NCI-H2196 (cell line): Measurements from ENCODE around the gene GPAM.
"Not testable (repeated sequence)": the region's sequence is repeated elsewhere in the genome, so short reads cannot be mapped to it uniquely, and the experiment has no call there.

Source experiments
- DNase-seq: peaks from one replicate; lab custom pipeline; 2025; ENCODE audit not compliant: unreplicated experiment; lab: John Stamatoyannopoulos, UW

Gene GPAM

DNA sequence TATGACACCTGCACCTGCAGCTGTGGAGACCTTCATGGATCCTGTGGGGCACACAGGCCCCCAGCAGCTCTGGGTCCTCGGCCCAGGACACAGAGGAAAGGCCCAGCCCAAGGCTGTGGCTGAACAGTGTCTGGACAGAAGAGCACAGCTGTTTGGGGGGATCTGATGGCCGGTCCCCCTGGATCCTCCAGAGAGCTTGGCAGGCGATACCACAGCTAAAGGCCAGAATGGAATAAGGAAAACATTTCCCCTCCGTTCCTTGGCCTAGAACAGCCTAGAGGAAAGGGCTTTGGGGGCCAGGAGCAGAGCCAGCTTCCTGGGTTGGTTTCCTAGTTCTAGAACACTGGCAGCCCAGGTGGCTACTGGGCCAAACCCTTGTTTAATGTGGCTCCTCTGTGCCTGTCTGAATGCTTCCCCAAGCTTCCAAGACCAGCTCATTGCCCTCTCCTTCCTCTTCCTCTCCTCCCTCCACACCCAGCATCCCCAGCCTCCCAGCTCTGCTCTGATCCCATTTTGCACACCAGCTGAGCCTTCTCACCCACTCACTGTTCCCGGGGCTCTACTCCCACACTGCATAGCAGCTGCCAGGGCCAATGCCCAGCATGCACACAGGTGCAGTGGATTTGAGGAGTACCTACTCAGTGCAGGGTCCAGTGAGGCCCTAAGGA, 46.9 kb downstream of the GPAM start:
- DNase-seq, result no peak

DNA sequence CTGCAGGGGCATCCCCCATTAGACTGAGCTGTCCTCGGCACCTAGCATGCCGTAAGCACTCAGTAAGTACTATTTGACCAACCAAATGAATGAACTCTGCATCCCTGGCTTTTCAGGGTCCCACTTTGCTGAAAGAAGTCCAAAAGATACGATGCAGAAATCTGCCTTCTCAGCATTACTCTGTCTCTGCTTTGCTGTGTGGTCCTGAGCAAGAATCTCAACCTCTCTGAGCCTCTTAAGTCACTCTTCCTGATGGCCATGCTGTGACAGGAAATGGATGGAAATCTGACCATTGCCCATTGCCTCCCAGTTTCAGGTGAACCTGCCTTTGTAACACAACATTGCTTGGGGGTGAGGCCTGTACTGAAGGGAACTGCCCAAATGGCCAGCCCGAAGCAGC, 48.0 kb downstream of the GPAM start:
- no peak for DNase-seq

DNA sequence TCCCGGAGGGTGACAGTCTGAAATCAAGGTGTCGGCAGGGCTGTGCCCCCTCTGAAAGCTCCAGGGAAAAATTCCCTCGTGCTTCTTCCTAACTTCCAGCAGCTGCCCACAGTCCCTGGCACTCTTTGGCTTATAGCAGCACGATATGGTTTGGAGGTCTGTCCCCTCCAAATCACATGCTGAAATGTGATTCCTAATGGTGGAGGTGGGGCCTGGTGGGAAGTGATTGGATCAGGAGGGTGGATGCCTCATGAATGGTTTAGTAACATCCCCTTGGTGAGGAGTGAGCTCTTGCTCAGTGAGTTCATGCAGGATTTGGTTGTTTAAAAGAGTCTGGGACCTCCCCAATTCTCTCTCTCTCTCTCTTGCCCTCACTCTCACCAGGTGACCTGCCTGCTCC, 51.1 kb downstream of the GPAM start:
- DNase-seq, result no peak

DNA sequence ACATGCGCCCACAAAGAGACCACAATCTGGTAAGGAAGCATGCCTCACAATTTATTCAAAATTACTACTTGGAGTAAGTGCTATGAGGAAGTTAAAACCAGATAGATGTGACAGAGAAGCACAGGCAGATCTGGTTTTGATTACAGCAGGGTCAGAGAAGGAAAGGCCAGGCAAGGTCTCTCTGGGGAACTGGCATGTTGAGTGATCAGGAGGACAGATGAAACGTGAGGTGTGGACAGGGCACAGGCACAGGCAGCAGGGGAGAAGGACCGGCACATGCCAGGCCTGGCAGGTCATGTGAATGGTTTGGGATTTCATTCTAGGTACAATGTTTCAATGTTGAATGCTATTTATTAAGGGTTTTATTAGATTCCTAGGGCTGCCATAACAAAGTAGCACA, 51.6 kb downstream of the GPAM start:
- DNase-seq, result no peak

DNA sequence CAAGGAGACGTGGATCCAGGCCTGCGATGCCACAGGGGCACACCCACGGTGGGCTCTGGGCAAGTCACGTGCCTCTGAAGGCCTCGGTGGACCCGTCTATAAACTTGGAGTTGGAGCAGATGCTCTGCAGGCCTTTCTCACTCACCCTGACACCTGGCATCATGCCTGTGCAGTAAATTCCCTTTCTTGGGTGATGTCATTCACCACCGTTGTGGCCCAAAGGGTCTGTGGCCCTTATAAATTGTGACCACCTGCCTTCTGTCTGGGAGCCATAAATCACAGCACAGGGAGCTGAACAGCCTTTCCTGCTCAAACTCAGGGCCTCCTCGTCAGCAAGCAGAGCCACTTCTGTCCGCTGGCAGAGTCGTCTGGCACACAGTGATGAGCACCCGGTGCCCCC, 52.2 kb downstream of the GPAM start:
- DNase-seq, result no peak

DNA sequence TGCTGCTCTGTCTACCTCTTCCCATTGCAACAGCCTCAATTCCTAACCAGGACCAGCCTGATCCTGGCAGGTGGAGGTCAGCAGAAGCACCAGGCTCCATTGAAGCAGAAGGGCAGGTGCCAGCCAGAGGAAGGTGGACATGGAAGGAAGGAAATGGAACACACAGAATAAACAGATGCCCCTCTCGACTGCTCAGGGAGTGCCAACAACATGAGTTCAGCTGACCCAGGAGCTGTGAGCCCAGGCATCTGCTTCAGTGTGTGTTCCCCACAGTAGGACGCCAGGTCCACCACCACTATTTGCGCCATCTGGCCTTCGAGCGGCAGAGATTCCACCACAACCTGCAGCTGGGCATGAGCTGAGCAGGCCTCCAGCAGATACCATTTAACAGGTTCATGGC, 56.7 kb downstream of the GPAM start:
- no peak for DNase-seq

DNA sequence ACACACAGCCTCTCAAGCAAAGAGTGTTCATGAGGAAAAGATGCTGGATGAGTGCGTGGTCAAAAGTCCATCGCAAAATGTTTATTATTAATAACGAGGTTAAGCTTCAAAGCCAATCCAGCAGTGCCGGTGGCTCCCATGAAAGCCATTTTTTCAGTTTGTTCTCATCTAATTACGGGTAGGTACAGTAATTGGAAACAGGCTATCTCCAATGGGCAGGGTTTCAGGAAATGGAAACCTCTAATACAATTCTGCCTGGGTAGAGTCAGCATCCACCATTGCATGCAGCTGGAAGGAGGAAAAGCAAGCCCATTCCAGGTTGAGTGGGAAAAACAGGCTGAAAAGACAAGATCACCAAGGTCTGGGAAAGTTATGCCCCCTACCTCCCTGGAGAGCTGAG, 57.4 kb downstream of the GPAM start:
- DNase-seq, result no peak

DNA sequence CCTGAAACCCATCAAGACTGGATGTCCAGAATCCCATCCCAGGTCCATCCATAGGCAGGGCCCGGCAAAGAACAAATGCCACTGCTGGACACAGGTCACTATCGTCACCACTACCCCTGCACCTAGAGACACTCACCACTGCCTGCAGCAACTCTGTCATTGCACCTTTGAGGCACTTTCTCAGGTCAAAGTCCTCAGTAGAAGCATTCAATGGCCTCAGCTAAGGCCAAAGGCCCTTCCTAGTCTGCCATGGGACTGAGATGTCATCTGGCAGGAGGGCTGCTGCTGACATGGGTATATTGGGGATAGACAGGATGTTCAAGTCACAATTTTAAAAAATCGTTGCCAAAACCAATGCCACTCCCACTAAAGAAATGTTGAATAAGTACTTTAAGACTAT, 58.7 kb downstream of the GPAM start:
- no peak for DNase-seq

DNA sequence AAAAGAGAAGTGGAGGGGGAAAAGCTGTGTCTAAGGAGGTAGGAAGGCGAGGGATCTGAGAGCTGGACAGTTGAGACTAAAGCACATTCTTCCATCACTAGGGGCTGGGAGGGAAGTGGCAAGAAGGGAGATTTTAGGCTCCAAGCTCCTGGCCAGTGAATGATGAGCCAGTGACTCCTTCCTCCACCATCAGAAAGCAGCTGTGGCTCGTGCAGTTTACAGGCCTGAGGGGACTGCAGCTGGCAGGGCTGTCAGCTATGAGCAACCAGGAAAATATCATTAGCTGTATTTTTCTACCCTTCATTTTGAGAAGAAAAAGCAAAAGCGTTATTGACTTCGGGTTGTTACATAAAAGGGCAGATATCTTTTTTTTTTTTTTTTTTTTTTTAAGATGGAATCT, 60.7 kb downstream of the GPAM start:
- DNase-seq, result no peak

DNA sequence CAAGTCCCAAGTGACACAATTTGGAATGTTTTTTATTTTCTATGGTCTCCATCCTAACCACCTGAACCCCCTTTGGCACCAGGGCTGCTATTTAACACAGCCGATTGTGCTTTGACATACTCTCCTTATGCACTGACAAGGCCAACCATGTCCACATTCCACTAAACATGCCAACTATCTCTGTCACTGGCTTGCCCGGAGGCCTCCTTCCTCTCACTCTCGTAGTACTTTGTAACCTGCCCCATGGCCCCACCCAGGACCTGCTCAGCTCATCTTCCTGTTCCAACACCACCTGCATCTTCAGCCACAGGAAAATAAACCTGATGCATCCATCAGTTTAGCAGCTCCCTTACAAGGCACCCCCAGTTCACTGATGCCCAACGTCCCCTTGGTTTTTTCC, 63.1 kb downstream of the GPAM start:
- no peak for DNase-seq

DNA sequence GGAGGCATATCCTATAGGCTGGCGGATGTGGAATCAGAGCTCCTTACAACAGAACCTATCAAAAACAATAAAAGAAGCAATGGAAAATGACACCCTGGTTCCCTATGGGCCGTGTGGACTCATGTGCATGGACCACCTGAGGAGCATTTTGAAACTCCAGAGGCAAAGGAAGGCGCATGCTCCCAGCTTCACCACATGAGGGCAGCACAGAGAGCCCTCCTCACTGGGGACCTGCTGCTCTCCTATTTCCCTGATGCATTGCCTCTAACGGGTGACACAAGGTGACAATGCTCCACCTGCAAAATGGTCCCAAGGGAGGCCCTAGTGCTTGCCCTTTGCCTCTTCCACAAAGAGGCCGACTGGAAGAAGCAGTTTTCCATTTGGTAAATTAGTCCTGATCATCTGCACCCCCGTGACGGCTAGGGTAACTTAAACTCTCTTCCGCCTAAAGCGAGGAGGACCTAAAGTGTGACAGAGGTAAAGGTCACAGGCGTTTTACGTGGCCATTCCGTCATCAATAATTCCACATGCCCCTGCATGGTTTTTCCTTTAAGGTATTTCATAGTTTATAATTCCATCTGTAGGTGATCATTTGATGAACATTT, 67.7 kb downstream of the GPAM start:
- peak; percentile 20 for DNase-seq

DNA sequence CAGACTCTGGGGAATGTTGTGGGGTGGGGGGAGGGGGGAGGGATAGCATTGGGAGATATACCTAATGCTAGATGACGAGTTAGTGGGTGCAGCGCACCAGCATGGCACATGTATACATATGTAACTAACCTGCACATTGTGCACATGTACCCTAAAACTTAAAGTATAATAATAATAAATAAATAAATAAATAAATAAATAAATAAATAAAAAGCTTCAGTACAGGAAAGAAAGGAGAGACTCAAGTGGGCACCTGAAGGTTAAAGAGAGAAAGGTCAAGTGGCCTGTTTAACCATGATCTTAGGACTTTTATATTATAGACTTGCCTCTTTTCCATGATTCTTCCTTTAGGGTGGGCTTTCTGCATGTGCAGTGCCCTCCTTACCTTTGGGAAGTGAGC, 73.8 kb downstream of the GPAM start:
- DNase-seq, result not testable (repeated sequence)
